HG03460 (cell line): ENCODE results near the gene PHACTR1.
"Not testable (repeated sequence)": the region's sequence is repeated elsewhere in the genome, so short reads cannot be mapped to it uniquely, and the experiment has no call there.

Source experiments
- ATAC-seq: cut with Tn5 transposase; IDR thresholded peaks from one replicate; pipeline ENCODE4 v1.9.1; 2021; ENCODE audit not compliant: unreplicated experiment

PHACTR1 gene

DNA sequence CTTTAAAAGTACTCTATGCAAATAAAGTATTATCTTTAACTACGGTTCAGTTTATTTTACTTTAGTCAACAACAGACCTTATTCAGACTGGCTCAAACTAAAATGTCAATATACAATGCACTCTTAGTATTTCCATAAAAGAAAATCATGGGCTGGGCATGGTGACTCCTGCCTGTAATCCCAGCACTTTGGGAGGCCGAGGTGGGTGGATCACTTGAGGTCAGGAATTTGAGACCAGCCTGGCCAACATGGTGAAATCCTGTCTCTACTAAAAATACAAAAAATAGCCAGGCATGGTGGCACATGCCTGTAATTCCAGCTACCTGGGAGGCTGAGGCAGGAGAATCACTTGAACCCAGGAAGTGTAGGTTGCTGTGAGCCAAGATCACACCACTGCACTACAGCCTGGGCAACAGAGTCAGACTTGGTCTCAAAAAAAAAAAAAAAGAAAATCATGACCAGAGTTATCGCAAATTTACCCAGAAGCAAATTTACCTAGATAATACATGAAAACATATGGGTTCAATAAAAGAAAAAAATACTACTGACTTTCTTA is 609.5 kb downstream of the PHACTR1 start:
- ATAC-seq: not testable (repeated sequence)

DNA sequence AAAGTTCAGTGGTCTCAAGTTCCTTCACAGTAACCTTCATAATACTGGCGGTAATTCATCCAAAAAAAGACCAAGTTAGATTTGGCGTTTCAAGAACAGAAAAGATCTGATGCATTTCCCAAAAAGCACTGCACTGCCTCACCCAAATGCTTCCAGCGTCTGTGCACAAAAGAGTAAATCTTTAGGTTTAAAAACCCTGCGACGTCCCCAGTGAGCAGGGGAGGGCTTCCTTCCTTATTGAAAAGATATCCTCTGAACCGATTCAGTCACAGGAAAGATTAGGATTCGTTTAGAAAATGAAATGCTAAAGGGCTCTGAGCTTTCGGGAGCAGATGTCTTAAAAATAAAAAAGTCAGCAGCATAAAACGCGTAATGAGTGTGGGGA is 611.1 kb downstream of the PHACTR1 start:
- ATAC-seq: no peak

DNA sequence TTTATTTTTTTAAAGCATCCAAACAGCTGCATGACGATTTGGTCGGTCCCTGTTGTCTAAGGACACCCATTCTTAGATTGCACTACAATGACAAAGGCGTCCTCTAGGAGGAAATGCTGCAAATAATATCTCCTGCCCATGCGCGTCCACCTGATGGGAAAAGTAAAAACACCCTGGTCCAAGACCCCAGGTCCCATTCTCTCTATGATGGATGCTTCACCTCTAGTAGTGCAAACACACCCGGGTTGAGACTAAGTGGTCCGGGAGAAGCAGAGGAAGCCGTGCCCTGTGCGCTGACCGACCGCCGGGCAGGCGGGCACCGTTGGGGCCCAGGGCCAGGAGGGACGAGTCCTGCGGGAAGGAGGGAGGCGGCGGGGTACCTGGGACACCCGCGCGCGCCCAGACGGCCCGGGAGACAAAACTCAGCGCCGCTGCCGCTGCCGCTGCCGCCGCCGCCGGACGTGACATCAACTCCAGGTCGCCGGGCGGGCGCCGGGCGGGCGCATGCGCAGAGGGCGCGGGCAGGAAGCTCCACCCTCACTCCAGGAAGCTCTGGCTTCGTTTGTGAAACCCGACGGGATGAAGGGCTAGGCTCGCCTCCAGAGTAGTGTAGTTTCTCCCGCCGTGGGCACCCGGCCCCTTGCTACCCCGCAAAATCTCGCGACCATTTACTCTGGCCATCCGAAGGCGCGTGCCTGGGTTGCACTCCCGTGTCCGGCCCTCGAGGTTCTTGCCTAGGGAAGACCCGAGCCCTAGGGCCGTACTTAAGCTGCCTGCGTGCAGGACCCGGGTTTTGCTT is 611.7 kb downstream of the PHACTR1 start, which contains the start of gene TBC1D7:
Gene TBC1D7, minus strand, starts transcription at position 462 of the 799 bp plus-strand sequence. CDS start 1,639 bp downstream, outside the sequence.
- ATAC-seq: peak; percentile 80

DNA sequence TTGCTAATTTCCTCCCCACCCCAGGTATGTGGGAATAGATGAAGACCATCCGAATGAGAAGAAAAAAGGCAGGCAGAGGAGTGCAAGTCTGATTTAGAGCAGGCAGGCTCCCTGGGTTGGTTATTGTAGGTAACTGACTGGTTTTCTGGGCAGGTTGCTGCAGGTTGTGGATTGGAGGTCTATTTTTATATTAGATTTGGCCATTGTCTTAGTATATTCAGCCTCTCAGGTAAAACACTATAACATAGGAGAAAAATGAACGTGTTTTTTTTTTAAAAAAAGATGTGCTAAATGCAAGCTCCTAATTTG is 612.3 kb downstream of the PHACTR1 start:
- ATAC-seq: no peak

DNA sequence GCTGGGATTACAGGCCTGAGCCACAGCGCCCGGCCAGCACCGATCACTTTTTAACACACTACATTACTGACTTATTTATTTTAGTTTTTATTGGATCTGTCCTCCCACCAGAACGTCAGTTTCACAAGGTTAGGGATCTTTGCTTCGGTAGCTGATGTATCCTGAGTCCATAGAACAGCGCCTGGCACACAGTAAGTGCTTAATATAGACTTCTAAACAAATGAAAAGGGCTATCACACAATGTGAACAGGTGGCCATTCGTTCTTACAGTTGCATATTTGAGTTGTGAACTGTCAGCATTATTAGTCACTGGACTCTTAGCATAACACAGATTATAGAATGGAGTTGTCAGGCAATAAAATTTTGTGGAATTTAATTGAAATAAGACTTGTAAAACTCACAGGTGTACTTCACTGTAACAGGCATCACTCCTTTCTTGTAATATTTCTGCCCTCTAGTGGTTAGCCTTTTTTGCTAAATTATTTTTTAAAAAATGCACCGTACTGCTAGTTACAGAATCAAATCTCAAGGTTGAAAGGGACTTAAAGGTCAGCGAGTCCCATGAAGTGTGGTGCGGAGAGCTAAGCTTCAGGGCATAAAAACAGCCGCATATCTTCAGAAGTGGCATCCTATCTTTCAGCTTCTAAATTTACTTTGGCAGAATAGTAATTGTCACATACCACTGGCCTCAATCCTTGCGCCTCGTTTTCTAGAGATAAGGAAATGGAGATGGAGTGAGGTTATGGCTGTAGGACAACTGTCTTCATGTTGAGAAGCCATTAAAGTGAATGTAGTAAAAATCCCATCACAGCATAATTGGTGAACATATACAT is 615.2 kb downstream of the PHACTR1 start:
- no peak for ATAC-seq

DNA sequence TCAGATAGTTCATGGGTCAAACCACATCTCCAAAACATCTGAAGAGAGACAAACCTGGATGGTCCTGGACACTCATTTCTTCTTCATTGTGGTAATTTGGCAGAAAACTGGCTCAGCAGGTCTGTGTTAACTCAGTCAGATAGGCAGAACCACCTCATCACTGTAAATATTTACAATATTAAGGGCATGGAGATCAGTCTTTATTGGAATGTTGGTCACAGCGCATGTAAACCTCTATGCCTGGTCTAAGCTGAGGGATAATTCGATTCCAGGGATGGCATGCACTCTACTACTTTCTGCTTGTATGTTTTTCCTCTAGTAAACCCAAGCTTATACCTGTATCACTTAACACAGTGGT is 615.8 kb downstream of the PHACTR1 start:
- ATAC-seq: no peak

DNA sequence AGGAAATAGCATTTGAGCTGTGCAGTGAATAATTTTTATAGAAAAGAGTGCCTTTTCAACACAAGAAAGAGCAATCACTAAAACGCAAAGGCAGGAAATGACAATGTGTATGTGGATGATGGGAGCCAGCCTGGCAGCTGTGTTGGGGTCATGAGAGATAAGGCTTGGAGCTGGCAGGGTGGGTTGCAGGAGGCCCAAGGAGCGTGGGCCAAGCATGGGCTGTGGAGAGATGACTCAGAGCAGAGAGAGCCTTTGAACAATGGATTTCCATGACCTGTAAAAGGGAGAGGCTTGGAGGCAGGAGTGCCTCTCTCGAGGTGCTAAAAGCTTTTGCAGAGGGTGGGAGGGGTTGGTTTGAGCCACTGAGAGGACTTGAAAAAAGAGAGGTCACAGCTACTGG is 618.4 kb downstream of the PHACTR1 start:
- ATAC-seq: no peak

DNA sequence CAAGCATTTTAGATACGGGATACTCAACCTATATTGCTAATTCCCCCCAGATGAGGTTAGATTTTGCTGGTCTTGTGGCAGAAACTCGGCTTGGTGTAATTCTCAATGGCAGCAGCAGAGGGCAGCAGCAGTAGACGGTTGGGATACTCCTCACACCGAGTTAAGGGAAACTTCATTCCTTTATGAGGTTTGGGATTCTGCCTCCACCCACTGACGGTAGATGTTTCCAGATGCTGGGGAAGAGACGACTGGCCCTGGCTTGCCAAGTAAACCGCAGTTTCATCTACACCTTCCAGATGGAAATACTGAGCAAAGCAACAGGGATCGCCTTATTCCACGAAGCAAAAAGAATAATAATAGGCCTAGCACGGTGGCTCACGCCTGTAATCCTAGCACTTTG is 620.0 kb downstream of the PHACTR1 start:
- ATAC-seq: no peak

DNA sequence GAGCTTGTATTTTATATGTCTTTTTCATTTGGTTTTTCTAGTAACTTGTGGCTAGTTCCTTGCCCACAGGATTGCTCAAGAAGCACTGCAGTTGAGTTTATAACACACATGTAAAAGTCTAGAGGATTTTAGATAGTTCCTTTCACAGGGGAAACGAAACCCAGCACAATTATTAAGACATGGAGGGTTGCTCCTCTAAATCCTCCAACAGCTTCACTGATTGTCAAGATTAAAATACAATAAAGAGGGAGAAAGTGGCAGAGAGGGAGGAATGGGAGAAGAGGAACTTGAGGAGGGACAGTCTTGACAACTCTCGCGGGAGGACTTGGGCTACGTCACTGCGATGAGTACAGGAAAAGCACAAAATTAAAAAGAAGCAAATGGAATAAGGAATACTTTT is 621.5 kb downstream of the PHACTR1 start:
- ATAC-seq: no peak
